K562 (cell line): ENCODE measurements around the gene FES. TPM values are rescaled to one million over a fixed set of nuclear protein-coding genes. Genes with fewer than 3 reads are reported as not detected.

Experiments
- CEBPB ChIP-seq: fragments of 450-650 bp; IDR thresholded peaks from 2 replicates; pipeline ENCODE4 v1.6.1; 2016; ENCODE audit warnings: missing genetic modification characterization, missing compliant biosample characterization
- CHD2 ChIP-seq: IDR thresholded peaks from 2 replicates; pipeline ENCODE4 v1.6.1; 2011; ENCODE audit warnings: low read depth, low read length
- GATA2 ChIP-seq: sonication (generic); formaldehyde crosslinking; IDR thresholded peaks from 2 replicates; pipeline ENCODE4 v1.4.0; 2020; ENCODE audit warnings: mild to moderate bottlenecking, missing genetic modification reagents
- HDAC2 ChIP-seq: fragments of 450-650 bp; IDR thresholded peaks from 2 replicates; pipeline ENCODE4 v1.6.1; 2016; ENCODE audit warnings: mild to moderate bottlenecking
- HDGF ChIP-seq: fragments of 450-650 bp; IDR thresholded peaks from 2 replicates; pipeline ENCODE4 v1.6.1; 2016
- KDM1A ChIP-seq, 2 experiments: fragments of 450-650 bp; IDR thresholded peaks; 2 replicates each; pipeline ENCODE4 v1.6.1; 2016; ENCODE audit warnings: mild to moderate bottlenecking in 2 of 2
- MEF2A ChIP-seq: IDR thresholded peaks from 2 replicates; pipeline ENCODE4 v1.6.1; 2011; ENCODE audit warnings: low read depth, mild to moderate bottlenecking, low read length, moderate library complexity; ENCODE audit not compliant: control insufficient read depth
- SPI1 ChIP-seq: IDR thresholded peaks from 2 replicates; pipeline ENCODE4 v1.6.1; 2011; ENCODE audit warnings: low read depth, low read length, control low read depth, borderline replicate concordance
- TAL1 ChIP-seq: fragments of 450-650 bp; IDR thresholded peaks from 2 replicates; pipeline ENCODE4 v1.6.1; 2016; ENCODE audit warnings: mild to moderate bottlenecking
- TRIM28 ChIP-seq: fragments of 450-650 bp; IDR thresholded peaks from 2 replicates; pipeline ENCODE4 v1.6.1; 2017
- polyA plus RNA-seq, 8 experiments: library from polyadenylated mRNA; depleted of rRNA in 4 of 8; stranded (reverse) in 5 of 8; unstranded in 3 of 8; fragments of >200 nt; fragmentation: Nextera tagmentation in 2 of 8; fragmentation: Illumina TruSeq in 1 of 8; extraction: Ambion mirVana in 2 of 8; extraction: Trizol in 1 of 8; gene quantifications; 2 replicates each; pipeline versions ENCODE4 v1.2.1 to v1.2.3, GENCODE V29; 2011 to 2014; ENCODE audit warnings: inconsistent platforms in 1 of 8, missing spikeins in 1 of 8
- total RNA-seq, 7 experiments: library from RNA; depleted of rRNA in 6 of 7; stranded (reverse); fragments of >200 nt in 6 of 7; fragmentation: Illumina TruSeq in 2 of 7; extraction: Trizol in 2 of 7; gene quantifications; 2 replicates each; pipeline versions ENCODE4 v1.2.1 to v1.2.3, GENCODE V29; 2011 to 2021; ENCODE audit warnings: low replicate concordance in 1 of 7
- TF ChIP-seq, protein P1 (sequence below), 2 experiments: fragments of 450-650 bp; conservative IDR thresholded peaks; 2 replicates each; pipeline ENCODE4 v1.6.1; 2017; ENCODE audit warnings: mild to moderate bottlenecking in 2 of 2, moderate library complexity in 2 of 2
- TF ChIP-seq, protein P2 (sequence below): sonication (generic); formaldehyde crosslinking; IDR thresholded peaks from 2 replicates; pipeline ENCODE4 v1.9.0; 2022; ENCODE audit warnings: mild to moderate bottlenecking, missing genetic modification reagents
- TF ChIP-seq, protein P3 (sequence below), 3 experiments: IDR thresholded peaks in 2 of 3; conservative IDR thresholded peaks in 1 of 3; 2 replicates each; pipeline ENCODE4 v1.5.1; 2011 to 2012; ENCODE audit warnings: low read length in 3 of 3, mild to moderate bottlenecking in 3 of 3, control low read depth in 2 of 3, improper control_type of control experiment in 1 of 3, inconsistent platforms in 1 of 3, low read depth in 1 of 3, mixed read lengths in 1 of 3, moderate library complexity in 1 of 3; ENCODE audit not compliant: insufficient read depth in 2 of 3
- TF ChIP-seq, protein P4 (sequence below), 2 experiments: IDR thresholded peaks; 2 replicates each; pipeline ENCODE4 v1.6.1; 2011; ENCODE audit warnings: borderline replicate concordance in 1 of 2, control low read depth in 1 of 2, low read depth in 1 of 2, low read length in 1 of 2, mild to moderate bottlenecking in 1 of 2, mixed read lengths in 1 of 2, moderate library complexity in 1 of 2; ENCODE audit not compliant: insufficient read depth in 1 of 2, insufficient read length in 1 of 2, poor library complexity in 1 of 2, severe bottlenecking in 1 of 2; ENCODE audit errors: extremely low read depth in 1 of 2
- TF ChIP-seq, protein P5 (sequence below): fragments of 200-800 bp; sonication (Bioruptor generic); IDR thresholded peaks from 2 replicates; pipeline ENCODE4 v1.6.1; 2017; ENCODE audit warnings: missing genetic modification characterization, missing compliant biosample characterization
- TF ChIP-seq, protein P6 (sequence below): fragments of 450-650 bp; IDR thresholded peaks from 2 replicates; pipeline ENCODE4 v1.6.1; 2017; ENCODE audit warnings: antibody characterized with exemption, mild to moderate bottlenecking

FES gene
- total and polyA plus RNA-seq, 9 of the 15 experiments (the other 6 are each of a cell fraction or from before 2014, with no cell fraction given) = 0.38 to 2.6 (median 0.82) TPM

- TF ChIP-seq, protein P1, sequence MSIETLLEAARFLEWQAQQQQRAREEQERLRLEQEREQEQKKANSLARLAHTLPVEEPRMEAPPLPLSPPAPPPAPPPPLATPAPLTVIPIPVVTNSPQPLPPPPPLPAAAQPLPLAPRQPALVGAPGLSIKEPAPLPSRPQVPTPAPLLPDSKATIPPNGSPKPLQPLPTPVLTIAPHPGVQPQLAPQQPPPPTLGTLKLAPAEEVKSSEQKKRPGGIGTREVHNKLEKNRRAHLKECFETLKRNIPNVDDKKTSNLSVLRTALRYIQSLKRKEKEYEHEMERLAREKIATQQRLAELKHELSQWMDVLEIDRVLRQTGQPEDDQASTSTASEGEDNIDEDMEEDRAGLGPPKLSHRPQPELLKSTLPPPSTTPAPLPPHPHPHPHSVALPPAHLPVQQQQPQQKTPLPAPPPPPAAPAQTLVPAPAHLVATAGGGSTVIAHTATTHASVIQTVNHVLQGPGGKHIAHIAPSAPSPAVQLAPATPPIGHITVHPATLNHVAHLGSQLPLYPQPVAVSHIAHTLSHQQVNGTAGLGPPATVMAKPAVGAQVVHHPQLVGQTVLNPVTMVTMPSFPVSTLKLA (conservative IDR thresholded peaks at IDR 0.05) = peak in 1 of 2 experiments; percentile 68; a peak in 2 of 4 replicates
- TF ChIP-seq, protein P2, sequence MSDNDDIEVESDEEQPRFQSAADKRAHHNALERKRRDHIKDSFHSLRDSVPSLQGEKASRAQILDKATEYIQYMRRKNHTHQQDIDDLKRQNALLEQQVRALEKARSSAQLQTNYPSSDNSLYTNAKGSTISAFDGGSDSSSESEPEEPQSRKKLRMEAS (CRISPR knock-in tag) = no peak
- 0 out of 2 replicates have a peak, but pooled peaks have one; percentile 14 for TF ChIP-seq TAL1
- no peak for TF ChIP-seq CHD2
- 0 out of 2 replicates have a peak, but pooled peaks have one; percentile 23 for TF ChIP-seq CEBPB (tag)
- TF ChIP-seq, protein P3, sequence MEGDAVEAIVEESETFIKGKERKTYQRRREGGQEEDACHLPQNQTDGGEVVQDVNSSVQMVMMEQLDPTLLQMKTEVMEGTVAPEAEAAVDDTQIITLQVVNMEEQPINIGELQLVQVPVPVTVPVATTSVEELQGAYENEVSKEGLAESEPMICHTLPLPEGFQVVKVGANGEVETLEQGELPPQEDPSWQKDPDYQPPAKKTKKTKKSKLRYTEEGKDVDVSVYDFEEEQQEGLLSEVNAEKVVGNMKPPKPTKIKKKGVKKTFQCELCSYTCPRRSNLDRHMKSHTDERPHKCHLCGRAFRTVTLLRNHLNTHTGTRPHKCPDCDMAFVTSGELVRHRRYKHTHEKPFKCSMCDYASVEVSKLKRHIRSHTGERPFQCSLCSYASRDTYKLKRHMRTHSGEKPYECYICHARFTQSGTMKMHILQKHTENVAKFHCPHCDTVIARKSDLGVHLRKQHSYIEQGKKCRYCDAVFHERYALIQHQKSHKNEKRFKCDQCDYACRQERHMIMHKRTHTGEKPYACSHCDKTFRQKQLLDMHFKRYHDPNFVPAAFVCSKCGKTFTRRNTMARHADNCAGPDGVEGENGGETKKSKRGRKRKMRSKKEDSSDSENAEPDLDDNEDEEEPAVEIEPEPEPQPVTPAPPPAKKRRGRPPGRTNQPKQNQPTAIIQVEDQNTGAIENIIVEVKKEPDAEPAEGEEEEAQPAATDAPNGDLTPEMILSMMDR (IDR thresholded peaks at IDR 0.05 in 2 of 3, conservative IDR thresholded peaks at IDR 0.05 in 1 of 3; ENCODE audit: insufficient read depth in 2 of 3, low read depth in 1 of 3, low read length in 3 of 3) = no peak
- TF ChIP-seq HDGF = no peak
- TF ChIP-seq, protein P4, sequence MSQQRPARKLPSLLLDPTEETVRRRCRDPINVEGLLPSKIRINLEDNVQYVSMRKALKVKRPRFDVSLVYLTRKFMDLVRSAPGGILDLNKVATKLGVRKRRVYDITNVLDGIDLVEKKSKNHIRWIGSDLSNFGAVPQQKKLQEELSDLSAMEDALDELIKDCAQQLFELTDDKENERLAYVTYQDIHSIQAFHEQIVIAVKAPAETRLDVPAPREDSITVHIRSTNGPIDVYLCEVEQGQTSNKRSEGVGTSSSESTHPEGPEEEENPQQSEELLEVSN (IDR thresholded peaks at IDR 0.05; ENCODE audit: borderline replicate concordance in 1 of 2, extremely low read depth in 1 of 2, insufficient read depth in 1 of 2, insufficient read length in 1 of 2, low read depth in 1 of 2, low read length in 1 of 2, poor library complexity in 1 of 2, severe bottlenecking in 1 of 2) = no peak
- TF ChIP-seq KDM1A (IDR thresholded peaks at IDR 0.05) = no peak
- TF ChIP-seq TRIM28 = no peak
- TF ChIP-seq, protein P5, sequence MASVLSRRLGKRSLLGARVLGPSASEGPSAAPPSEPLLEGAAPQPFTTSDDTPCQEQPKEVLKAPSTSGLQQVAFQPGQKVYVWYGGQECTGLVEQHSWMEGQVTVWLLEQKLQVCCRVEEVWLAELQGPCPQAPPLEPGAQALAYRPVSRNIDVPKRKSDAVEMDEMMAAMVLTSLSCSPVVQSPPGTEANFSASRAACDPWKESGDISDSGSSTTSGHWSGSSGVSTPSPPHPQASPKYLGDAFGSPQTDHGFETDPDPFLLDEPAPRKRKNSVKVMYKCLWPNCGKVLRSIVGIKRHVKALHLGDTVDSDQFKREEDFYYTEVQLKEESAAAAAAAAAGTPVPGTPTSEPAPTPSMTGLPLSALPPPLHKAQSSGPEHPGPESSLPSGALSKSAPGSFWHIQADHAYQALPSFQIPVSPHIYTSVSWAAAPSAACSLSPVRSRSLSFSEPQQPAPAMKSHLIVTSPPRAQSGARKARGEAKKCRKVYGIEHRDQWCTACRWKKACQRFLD = 0 out of 2 replicates have a peak, but pooled peaks have one; percentile 42
- 0 out of 2 replicates have a peak, but pooled peaks have one; percentile 40 for TF ChIP-seq HDAC2
- peak; percentile 10; the same call in 1 of the 2 replicates for TF ChIP-seq SPI1
- TF ChIP-seq GATA2 (CRISPR knock-in tag) = no peak
- TF ChIP-seq MEF2A = no peak
- TF ChIP-seq, protein P6, sequence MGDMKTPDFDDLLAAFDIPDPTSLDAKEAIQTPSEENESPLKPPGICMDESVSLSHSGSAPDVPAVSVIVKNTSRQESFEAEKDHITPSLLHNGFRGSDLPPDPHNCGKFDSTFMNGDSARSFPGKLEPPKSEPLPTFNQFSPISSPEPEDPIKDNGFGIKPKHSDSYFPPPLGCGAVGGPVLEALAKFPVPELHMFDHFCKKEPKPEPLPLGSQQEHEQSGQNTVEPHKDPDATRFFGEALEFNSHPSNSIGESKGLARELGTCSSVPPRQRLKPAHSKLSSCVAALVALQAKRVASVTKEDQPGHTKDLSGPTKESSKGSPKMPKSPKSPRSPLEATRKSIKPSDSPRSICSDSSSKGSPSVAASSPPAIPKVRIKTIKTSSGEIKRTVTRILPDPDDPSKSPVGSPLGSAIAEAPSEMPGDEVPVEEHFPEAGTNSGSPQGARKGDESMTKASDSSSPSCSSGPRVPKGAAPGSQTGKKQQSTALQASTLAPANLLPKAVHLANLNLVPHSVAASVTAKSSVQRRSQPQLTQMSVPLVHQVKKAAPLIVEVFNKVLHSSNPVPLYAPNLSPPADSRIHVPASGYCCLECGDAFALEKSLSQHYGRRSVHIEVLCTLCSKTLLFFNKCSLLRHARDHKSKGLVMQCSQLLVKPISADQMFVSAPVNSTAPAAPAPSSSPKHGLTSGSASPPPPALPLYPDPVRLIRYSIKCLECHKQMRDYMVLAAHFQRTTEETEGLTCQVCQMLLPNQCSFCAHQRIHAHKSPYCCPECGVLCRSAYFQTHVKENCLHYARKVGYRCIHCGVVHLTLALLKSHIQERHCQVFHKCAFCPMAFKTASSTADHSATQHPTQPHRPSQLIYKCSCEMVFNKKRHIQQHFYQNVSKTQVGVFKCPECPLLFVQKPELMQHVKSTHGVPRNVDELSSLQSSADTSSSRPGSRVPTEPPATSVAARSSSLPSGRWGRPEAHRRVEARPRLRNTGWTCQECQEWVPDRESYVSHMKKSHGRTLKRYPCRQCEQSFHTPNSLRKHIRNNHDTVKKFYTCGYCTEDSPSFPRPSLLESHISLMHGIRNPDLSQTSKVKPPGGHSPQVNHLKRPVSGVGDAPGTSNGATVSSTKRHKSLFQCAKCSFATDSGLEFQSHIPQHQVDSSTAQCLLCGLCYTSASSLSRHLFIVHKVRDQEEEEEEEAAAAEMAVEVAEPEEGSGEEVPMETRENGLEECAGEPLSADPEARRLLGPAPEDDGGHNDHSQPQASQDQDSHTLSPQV = 0 out of 2 replicates have a peak, but pooled peaks have one; percentile 27
Observed at GRCh38 chr15:90836296-90836871, 47.9 kb upstream of the FES start (continued).
